Measurements from ENCODE around the gene CDKAL1.

- no peak for TF ChIP-seq YY1 (IDR thresholded peaks at IDR 0.05; ENCODE audit: low read depth)
- TF ChIP-seq MAX (IDR thresholded peaks at IDR 0.05) = no peak
- no peak for TF ChIP-seq EP300 (IDR thresholded peaks at IDR 0.05; ENCODE audit: borderline replicate concordance)
- no peak for TF ChIP-seq USF1 (IDR thresholded peaks at IDR 0.05)
- TF ChIP-seq REST (IDR thresholded peaks at IDR 0.05; ENCODE audit: low read depth) = no peak
- TF ChIP-seq TEAD4 (IDR thresholded peaks at IDR 0.05) = no peak
- TF ChIP-seq EGR1 (IDR thresholded peaks at IDR 0.05) = no peak
These were observed 646.6 kb downstream of the CDKAL1 start for GRCh38 chr6:21180800-21181337.
